ENCODE results near the gene CD37. TPM values are rescaled to one million over a fixed set of nuclear protein-coding genes. Genes with fewer than 3 reads are reported as not detected.
A peak's percentile ranks its signal among the peaks of the same experiment; 100 is the strongest.

CD37 gene
- total RNA-seq, 2 donors from 2014 or later = 2.6 to 12.1 TPM

DNA sequence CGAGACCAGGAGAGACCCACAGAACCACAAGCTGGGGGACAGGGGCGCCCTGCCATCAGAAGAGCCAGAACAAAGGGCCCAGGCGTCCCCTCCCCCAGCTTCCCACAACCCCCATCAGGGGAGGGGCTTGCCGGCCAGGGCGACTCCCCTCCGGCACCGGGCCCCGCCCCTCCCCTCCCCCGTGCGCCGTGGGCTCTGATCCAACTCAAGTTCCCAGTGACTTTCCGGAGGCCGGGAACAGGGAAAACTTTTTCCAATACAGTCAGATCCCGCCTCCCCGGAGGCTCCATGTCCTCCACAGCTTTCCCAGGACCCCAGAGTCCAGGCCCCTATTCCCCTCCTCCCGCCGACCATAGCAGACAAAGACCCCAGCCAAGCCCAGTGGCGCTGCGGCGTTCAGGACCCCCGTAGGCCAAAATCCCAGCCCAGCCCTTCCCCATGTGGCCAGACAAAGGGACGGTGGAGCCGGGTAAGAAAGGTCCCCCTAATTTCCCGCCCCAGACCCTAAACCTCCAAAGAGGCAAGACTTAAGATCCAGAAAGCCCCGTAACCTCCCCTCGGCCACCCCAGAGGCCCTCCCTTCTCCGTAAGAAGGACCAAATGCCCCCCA, 26.3 kb downstream of the CD37 start:
- H3K4me3 ChIP-seq = peak overlapping the region; percentile 82 to 91
- peaks cover 0 to 30% of the 10 kb centered on the region in 2 donors for H3K4me1 ChIP-seq
- peaks cover 25% of the 10 kb centered on the region for H3K36me3 ChIP-seq
- no peaks in the 10 kb centered on the region for H3K27me3 ChIP-seq
- no peaks in the 10 kb centered on the region for H3K9me3 ChIP-seq
- peak; percentile 80 for DNase-seq (ENCODE audit: low spot score)
- no peak for TF ChIP-seq CTCF (IDR thresholded peaks at IDR 0.05)
- H3K27ac ChIP-seq = peak overlapping the region; percentile 97

DNA sequence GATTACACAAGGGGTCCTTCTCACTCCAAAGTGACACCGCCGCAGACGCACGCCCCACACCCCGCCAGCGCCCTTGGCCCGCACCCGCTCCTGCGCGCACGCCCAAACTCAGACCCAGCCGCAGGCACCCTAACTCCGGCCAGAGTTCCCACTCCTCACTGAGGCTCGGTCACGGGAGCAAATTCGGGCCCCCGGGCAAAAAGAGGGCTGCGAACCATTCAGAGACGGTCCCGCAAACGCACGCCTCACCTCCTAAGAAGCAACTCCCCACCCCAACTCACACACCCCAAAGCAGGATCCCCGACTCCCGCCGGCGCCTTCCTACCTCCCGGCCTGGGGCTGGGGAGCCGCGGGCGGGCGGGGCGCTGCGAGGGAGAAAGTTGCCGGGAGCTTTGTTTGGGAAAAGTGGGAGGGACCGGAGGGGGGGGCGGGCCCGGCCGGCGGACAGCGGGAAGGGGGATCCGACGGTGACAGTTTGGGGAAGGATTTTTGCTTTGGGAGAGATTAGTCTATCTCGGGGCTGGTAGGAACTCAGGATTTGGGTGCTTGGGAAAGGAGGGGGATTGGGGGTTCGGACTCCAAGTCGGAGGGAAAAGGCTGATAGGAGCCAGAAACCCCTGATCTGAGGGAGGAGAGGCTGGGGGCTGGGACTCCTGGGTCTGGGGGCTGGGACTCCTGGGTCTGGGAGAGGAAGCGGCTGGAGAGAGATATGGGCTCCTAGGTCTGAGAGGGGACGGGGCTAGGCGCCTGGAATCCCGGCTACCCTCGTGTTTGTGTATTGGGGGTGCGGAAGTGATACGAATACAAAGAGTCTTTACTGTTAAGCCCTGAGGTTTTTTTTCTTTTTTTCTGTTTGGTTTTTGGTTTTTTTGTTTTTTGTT, 27.1 kb downstream of the CD37 start, which contains the start of gene TEAD2:
TEAD2 (minus strand) TSS at position 369 of the 881 bp plus-strand sequence. CDS start 2,341 bp downstream, outside the sequence.
- H3K9me3 ChIP-seq = no peaks in the 10 kb centered on the region
- H3K27ac ChIP-seq = peak within 1 kb of the TSS; percentile 97
- H3K4me3 ChIP-seq = peak within 1 kb of the TSS; percentile 82 to 91
- no peak for TF ChIP-seq CTCF (IDR thresholded peaks at IDR 0.05)
- peaks cover 23% of the 10 kb centered on the region for H3K36me3 ChIP-seq
- peaks cover 0 to 22% of the 10 kb centered on the region in 2 donors for H3K4me1 ChIP-seq
- H3K27me3 ChIP-seq = no peaks in the 10 kb centered on the region
- peak; percentile 70 for DNase-seq (ENCODE audit: low spot score)

GRCh38 chr19:49362929-49363267, 27.7 kb downstream of the CD37 start:
- no peak for TF ChIP-seq CTCF (IDR thresholded peaks at IDR 0.05)
- no peaks in the 10 kb centered on the region for H3K9me3 ChIP-seq
- peak overlapping the region; percentile 82 to 91 for H3K4me3 ChIP-seq
- H3K27me3 ChIP-seq = no peaks in the 10 kb centered on the region
- peaks cover 17% of the 10 kb centered on the region for H3K36me3 ChIP-seq
- H3K27ac ChIP-seq = peak overlapping the region; percentile 97
- no peak for DNase-seq (ENCODE audit: low spot score)
- H3K4me1 ChIP-seq = peaks cover 0 to 22% of the 10 kb centered on the region in 2 donors

GRCh38 chr19:49363268-49364082, 28.3 kb downstream of the CD37 start, which contains the start of gene DKKL1:
Gene DKKL1, plus strand, starts transcription at chr19:49363877. Its CDS starts 122 bp downstream, at chr19:49363999.
- H3K27ac ChIP-seq = peak within 1 kb of the TSS; percentile 97
- H3K36me3 ChIP-seq = peaks cover 12% of the 10 kb centered on the region
- TF ChIP-seq CTCF (IDR thresholded peaks at IDR 0.05) = no peak
- DNase-seq (ENCODE audit: low spot score) = peak; percentile 100
- H3K9me3 ChIP-seq = no peaks in the 10 kb centered on the region
- peaks cover 0 to 22% of the 10 kb centered on the region in 2 donors for H3K4me1 ChIP-seq
- no peaks in the 10 kb centered on the region for H3K27me3 ChIP-seq
- H3K4me3 ChIP-seq = peak within 1 kb of the TSS; percentile 82 to 91

- peak overlapping the region; percentile 38 to 97 for H3K27ac ChIP-seq
- no peak for DNase-seq (ENCODE audit: low spot score)
- TF ChIP-seq CTCF (IDR thresholded peaks at IDR 0.05) = no peak
- peaks cover 0 to 22% of the 10 kb centered on the region in 2 donors for H3K4me1 ChIP-seq
- H3K36me3 ChIP-seq = peaks cover 5% of the 10 kb centered on the region
- H3K27me3 ChIP-seq = no peaks in the 10 kb centered on the region
- peaks cover 0 to 6% of the 10 kb centered on the region in 2 donors for H3K9me3 ChIP-seq
- peak overlapping the region; percentile 24 to 82 for H3K4me3 ChIP-seq
Observed at GRCh38 chr19:49364083-49364737, 29.0 kb downstream of the CD37 start.

Data from right atrium auricular region (tissue), 2 donors.